Stimulated activated CD8-positive, alpha-beta memory T cell treated with anti-CD3 and anti-CD28 coated beads, Interleukin-7, amount 100 ng/mL, for 4 hours (primary cell): Measurements from ENCODE around the gene ARID2.
A peak's percentile ranks its signal among the peaks of the same experiment; 100 is the strongest.

Experiments
- DNase-seq, 2 donors: peaks; one replicate each; pipeline ENCODE4 v3.0.0-alpha.2; 2020; ENCODE audit warnings: low read depth in 2 of 2

ARID2 gene

GRCh38 chr12:45853550-45853949 lies 124.0 kb downstream of the ARID2 start:
- no peak for DNase-seq

DNA sequence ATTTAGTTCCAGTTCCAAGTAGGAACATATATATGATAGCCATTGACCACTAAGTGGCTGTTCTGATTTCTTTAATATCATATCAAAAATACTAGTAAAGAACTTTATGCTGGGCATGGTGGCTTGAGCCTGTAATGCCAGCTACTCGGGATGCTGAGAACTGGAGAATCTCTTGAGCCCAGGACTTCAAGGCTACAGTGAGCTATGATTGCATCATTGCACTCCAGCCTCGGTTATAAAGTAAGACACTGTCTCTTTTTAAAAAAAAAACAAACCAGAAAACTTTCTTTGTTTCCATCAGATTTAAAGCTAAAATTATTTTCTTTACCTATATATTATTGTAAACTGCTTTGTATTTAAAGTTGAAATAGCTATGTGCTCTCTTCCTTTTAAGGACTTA lies 133.8 kb downstream of the ARID2 start:
- DNase-seq, result no peak

DNA sequence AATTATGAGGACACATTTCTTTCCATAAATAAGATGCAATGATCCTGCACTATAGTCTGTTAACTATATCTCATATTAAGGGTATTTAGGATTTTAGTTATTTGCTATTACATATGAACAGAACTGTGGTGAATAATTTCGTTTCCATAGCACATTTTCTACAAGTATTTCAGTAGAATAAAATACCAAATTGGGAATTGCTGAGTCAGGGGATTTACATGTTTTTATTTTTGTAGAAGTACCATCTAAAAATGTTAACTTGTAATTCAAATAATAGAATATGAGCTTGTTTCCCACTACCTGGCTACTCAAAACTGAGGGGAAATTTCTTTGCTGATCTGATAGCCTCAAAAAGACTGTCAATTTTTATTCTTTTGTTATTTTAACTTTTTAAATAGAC lies 136.8 kb downstream of the ARID2 start:
- no peak for DNase-seq

- no peak for DNase-seq
These were observed 142.9 kb downstream of the ARID2 start for GRCh38 chr12:45872446-45872845.

GRCh38 chr12:45877069-45877468 lies 147.6 kb downstream of the ARID2 start:
- no peak for DNase-seq

GRCh38 chr12:45878630-45879255 lies 149.2 kb downstream of the ARID2 start:
- DNase-seq, result peak in 1 of 2 donors; percentile 11

DNA sequence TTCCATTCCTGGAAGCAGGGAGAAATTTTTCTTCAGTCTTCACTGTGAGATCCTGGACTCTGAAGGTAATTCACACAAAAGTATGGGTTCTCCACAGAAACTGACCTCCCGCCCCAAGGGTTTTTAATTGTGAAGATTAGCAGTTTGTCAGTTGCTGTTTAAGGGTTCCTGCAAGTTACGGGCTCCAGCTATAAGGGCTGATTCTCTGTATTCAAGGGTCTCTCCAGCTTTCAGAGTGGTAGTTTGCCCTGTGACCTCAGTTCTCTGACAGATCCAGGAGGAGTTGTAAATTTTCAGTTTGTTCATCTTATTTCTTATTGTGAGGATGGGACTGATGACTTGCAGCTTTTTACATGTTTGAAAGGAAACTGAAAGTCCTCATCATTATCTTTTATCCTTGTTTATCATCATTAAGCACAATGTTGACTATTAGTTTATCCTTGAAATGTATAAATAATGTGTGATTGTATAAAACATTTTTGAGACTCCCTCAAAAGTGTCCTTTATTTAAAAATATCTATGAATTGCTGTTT lies 149.9 kb downstream of the ARID2 start:
- DNase-seq, result no peak

GRCh38 chr12:45880533-45880932 lies 151.0 kb downstream of the ARID2 start:
- no peak for DNase-seq

DNA sequence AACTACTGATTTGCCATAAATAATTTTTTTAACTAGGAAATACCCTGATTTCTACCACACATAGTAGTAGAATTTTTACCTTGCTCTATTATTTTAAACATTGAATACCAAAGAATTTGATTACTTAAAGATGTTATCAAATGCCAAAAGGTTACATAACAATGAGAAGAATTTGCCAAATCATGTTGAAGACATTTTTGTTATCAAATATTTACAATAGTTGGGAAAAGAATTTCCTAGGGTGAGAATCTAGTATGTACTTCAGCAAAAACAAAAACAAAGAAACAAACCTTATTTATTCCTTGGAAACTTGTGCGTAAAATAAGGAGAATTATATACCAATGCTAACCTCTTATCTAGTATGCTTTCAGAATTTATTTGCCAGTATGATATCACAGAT lies 153.7 kb downstream of the ARID2 start:
- no peak for DNase-seq

GRCh38 chr12:45886685-45887084 lies 157.2 kb downstream of the ARID2 start:
- DNase-seq, result no peak

GRCh38 chr12:45887544-45887943 lies 158.0 kb downstream of the ARID2 start:
- no peak for DNase-seq

- no peak for DNase-seq
These were observed 160.8 kb downstream of the ARID2 start for GRCh38 chr12:45890276-45890675.

GRCh38 chr12:45893240-45893639 lies 163.7 kb downstream of the ARID2 start:
- no peak for DNase-seq

DNA sequence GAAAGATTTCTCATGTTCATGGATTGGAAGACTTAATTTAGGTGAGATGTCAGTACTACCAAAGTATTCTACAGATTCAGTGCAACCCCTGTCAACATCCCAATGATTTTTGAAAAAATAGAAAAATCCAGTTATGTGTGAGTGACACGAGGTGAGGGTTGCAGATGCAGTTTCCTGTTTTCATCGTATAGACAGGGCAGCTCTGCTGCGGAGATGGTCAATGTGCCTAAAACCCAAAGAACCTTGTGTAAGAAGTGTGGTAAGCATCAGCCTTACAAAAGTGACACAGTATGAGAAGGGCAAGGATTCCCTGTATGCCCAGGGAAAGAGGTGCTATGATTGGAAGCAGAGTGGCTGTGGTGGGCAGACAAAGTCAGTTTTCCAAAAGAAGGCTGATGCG lies 166.5 kb downstream of the ARID2 start:
- no peak for DNase-seq

DNA sequence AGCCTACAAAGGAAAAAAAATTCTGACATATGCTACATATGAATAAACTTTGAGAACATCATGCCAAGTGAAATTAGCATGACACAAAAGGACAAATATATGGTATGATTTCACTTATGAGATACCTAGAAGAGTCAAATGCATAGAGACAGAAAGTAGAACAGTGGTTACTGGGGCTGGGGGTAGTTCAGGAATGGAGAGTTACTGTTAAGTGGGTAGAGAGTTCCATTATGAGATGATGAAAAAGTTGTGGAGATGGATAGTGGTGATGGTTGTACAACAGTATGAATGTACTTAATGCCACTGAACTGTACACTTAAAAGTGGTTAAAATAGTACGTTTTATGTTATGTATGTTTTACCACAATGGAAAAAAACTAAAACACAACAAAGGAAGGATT lies 168.6 kb downstream of the ARID2 start:
- no peak for DNase-seq

- DNase-seq, result no peak
These were observed 178.4 kb downstream of the ARID2 start for GRCh38 chr12:45907955-45908354.

DNA sequence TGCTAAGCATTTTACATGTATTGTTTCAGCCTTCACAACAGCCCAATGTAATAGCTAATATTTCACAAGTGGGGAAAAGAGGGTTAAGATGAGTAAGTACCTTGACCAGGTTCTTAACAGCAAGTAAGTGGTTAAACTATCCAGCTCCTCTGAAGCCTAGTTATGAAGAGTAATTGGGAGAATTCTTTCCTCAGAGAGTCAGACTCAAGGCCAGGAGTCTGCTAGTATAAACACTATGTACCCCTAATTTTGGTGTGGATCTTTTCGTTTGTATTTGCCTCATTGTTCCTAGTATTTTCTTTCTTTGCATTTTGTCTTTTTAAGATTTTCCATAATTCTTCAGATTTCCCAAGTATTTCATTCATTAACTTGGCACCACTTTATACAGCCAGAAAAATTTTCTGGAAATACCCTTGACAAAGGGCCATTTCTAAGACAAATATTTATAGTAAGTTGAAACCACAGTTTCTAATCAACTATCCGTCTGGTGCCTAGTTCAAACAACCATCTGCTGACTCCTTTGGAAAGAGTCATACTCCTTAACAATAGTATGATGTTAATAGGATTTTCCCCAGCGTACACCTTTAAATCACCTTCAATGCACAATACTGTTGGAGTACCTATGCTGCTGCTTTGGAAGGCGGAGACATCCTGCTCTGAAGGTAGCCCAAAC lies 179.7 kb downstream of the ARID2 start:
- DNase-seq, result no peak

DNA sequence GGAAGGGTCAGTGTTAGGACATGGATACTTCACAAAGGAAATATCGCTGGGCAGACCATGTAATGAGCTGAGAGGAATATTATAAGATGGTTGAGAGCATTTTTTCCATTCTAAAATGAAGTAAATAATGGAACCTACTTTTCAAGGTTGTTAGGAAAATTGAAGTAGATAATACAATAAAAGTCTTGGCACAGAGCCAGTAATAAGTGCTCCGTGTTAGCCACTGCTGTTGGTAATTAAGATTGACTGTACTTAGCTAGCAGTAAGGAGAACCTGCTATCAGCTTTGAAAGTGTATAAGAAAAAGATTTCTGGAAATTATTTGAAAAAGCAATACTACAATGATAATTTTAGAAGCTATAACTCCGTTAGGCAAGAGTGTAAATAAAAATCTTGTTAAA lies 183.3 kb downstream of the ARID2 start:
- DNase-seq, result no peak

DNA sequence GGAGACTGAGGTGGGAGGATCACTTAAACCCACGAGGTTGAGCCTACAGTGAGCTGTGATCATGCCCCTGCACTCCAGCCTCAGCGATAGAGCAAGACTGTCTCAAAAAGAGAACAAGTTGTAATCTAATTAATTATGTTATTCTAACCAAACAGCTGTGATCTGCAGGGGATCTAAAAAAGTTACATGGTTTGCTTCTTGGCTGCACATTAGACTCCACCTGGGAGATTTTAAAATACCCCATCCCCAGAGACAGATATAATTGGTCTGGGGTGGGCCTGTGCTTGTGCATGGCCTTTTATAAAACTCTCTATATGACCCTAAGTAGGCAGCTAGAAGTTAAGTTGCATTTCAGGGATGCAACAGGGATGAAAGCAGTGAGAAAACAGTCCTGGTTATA lies 184.1 kb downstream of the ARID2 start:
- no peak for DNase-seq

DNA sequence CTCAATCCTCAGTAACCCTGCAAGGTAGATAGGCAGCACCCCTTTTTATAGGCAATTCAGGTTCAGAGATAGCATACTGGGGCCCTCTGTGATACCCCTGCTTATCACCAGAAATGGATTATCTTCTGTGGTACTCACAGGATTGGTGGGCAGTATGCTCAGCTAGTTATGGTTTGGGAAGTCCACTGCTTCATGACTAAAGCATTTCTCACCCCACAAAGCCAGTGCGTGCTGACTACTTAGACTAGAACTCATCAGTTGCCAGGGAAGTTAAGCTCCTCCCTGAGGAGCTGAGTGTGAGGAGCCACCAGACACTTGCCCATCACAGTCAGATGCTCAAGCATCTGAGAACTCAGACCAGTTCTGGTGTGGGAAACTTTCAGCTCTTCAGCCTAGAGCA lies 184.6 kb downstream of the ARID2 start:
- DNase-seq, result no peak

- no peak for DNase-seq
These were observed 185.9 kb downstream of the ARID2 start for GRCh38 chr12:45915405-45915804.

DNA sequence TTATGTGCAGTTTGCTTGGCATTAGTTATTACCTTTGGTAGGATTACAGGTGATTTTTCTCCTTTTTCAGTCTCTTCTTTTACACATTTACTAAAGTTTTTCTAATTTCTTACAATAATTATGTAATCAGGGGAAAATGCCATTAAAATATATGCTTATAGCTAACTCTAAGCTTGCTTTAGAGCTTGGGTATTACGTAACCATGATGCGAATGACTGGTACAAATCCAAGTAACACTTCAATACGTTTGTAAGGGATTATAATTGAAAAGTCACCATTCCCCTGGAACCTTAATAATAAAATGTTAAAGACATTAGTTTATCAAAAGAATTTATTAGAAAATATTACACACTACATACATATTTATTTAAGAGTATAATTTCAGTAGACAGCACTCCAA lies 189.3 kb downstream of the ARID2 start:
- no peak for DNase-seq

GRCh38 chr12:45928309-45928708 lies 198.8 kb downstream of the ARID2 start:
- DNase-seq, result no peak

DNA sequence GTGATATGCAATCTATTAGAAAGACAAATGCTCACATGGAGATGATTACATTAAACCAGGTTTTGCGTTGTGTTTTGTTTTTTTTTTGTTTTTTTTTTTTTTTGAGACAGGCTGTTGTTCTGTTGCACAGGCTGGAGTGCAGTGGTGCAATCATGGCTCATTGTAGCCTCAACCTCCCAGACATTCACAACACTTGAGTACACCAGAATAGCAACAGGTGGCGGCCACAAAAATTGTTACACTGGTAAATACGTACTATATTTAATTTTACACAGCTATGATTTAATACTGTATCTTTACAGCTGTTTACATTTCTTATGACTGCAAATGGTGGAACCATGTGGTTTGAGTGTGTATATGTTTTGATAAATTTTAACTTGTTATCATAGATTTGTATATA lies 200.9 kb downstream of the ARID2 start:
- no peak for DNase-seq
